NCI-H510A treated with DMSO at 0.1 percent for 48 hours (cell line): ENCODE results near the gene HPRT1.

Experiments
- DNase-seq: peaks from one replicate; lab custom pipeline; 2025; lab: John Stamatoyannopoulos, UW

Gene HPRT1

DNA sequence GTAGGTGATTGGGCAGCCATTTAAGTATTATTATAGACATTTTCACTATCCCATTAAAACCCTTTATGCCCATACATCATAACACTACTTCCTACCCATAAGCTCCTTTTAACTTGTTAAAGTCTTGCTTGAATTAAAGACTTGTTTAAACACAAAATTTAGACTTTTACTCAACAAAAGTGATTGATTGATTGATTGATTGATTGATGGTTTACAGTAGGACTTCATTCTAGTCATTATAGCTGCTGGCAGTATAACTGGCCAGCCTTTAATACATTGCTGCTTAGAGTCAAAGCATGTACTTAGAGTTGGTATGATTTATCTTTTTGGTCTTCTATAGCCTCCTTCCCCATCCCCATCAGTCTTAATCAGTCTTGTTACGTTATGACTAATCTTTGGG is 16.3 kb downstream of the HPRT1 start:
- no peak for DNase-seq

DNA sequence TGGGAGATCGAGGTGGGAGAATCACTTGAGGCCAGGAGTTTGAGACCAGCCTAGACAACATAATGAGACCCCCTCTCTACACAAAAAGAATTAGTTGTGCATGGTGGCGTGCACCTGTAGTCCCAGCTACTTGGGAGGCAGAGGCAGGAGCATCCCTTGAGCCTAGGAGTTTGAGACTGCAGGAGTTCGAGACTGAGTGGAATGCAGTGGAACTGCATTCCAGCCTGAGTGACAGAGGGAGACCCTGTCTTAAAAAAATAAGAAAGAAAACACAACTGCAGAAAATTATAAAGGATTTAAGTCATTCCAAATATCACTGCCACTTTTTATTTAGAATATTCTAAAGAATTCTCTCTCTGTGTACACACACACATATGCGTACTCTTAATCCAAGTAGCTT is 18.4 kb downstream of the HPRT1 start:
- DNase-seq, result no peak

DNA sequence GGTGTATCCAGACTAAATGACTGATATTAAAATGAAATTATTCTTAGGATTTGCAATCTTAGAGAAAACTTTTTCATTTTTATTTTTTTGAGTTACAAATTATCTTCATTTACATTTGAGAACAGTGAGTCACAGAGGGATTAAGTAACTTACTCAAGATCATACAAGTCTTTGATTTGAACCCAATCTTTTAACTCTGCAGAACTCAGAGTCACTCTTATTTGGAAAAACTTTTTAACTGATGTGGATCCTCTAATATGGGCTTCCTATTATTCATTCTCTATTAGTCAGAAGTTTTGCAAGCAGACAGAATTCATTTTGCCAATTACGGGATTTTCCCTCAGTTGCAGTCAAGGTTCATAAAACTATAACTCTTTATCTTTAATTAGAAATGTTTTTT is 20.1 kb downstream of the HPRT1 start:
- no peak for DNase-seq

DNA sequence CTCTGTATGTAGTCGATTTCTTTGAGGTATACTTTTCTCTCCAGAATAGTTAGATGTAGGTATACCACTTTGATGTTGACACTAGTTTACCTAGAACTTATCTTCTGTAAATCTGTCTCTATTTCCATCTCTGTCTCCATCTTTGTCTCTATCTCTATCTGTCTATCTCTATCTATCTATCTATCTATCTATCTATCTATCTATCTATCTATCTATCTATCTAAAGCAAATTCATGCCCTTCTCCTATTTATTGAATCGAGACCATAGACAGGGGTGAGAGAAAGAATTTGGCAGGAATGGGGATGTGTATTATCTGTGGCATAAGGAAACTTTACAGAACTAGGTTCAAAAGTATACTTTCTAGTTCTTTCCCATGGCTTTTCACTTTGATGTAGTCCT is 21.4 kb downstream of the HPRT1 start:
- no peak for DNase-seq

DNA sequence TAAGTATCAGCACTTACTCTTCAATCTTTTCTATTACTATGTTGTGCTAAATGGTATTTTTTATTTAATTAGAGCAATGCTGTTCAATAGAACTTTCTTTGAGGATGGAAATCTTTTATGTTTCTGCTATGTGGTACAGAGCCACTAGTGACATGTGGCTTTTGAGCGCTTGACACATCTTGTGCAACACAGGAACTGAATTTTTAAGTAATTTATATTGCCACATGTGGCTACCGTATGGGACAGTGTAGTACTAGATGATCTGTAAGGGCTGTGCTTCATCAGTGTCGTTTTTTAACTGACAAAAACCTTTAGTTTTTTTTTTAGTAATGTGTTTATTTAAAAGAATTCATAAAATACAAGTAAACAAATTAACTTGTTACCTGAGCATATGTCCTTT is 22.4 kb downstream of the HPRT1 start:
- DNase-seq, result no peak

DNA sequence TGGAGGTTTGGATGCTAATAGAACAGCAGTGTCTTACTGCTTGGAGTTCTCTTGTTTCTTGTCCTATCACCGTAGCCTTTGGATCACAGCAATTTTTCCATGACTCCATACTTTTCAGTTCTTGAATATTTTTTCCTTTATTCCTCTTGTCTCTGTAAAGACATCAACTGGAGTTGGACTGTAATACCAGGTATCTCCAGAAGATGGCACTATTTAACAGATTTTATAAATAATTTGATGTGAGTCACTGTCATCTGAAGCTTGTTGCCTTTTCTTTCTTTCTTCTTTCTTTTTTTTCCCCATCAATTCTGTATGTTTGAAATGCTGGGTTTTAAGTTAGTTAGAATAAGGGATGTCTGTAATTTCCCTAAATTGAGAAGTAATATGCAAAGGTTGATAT is 24.1 kb downstream of the HPRT1 start:
- peak; percentile 11 for DNase-seq

DNA sequence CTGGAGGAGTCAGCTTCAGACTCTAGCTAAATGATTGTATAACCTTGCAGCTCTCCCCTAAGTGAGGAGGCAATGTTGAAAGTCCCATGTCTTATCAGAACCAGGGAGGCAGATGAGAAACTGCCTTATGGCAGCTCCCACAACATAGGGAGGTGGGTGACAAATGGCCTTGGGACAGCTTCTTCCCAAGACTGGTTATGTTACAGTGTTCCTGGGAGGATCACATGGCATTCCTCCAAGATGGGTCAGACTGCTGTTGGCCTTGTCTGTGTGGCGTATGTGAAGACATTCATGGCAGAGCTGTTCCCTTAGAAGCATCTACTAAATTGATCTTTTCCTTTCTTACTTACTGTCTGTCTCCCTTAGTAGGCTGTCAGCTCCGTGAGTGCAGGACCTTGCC is 42.0 kb downstream of the HPRT1 start:
- no peak for DNase-seq

DNA sequence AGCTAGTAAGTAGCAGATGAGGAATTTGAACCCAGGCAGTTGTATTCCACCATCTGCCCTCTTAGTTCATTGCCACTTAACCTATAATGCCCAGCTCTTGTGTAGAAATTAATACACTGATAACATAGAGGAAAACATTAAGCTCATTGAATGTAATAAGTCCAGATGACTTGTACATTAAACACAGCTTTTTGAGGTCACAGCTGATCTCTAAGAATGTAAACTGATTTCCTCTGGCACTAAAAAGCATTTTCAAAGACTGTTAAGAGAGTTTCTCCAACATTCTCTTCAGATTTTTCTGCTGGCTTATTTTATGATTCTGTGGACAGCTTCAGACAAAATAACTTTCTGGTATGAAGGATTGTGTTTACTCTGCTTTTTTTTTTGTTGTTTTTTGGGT is 42.7 kb downstream of the HPRT1 start:
- no peak for DNase-seq

DNA sequence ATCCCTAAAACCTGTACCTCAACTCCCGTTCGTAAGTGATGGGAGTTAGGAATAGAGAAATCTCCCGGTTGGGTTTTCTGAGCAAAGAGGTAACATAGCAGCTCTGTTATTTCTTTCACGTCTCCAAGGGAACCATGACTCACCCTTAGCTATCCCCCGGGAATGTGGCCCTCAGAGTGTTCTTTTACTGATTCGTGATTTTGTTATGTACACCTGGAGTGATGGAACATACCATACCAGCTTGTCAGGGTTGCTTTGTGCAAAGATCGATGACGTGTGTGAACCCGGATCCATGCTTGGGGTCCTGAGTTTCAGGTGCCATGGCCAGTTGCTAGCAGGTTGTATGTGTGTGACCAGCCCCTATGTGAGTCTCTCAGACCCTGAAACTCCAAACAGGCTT is 52.6 kb downstream of the HPRT1 start:
- DNase-seq, result no peak

DNA sequence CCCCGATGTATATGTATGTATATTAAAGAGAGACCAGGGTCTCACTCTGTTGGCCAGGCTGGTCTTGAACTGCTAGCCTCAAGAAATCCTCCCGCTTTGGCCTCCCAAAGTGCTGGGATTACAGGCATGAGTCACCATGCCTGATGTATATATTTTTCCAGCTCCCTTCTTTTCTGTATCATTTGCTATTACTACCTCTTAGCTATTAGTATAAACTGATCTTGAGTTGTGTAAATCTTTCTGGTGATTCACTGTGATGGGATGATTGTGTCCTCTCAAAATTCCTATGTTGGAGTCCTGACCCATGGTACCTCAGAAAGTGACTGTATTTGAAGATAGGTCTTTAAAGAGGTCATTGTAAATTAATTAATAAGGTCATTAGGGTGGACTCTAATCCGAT is 53.1 kb downstream of the HPRT1 start:
- DNase-seq, result no peak

DNA sequence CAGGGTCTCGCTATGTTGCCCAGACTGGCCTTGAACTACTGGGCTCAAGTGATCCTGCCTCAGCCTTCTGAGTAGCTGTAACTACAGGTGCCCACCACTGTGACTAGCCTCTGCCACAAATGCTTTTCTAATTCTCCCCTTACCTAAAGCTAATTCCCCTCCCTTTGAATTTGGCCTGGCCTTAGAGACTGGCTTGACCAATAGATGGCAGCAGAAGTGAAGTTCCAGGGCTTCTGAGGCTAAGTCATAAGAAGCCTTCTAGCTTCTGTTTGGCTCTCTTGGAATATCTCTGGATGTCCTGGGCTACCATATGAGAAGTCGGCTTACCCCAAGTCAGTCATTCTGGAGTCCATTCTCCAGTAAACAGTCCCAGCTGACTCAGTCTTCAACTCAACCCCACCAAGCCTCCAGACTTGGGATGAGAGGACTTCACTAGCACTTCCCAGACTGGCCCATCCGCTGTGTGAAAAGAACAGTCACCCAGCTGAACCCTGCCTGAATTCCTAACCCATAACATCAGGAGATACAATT is 61.0 kb downstream of the HPRT1 start:
- DNase-seq, result peak; percentile 49

DNA sequence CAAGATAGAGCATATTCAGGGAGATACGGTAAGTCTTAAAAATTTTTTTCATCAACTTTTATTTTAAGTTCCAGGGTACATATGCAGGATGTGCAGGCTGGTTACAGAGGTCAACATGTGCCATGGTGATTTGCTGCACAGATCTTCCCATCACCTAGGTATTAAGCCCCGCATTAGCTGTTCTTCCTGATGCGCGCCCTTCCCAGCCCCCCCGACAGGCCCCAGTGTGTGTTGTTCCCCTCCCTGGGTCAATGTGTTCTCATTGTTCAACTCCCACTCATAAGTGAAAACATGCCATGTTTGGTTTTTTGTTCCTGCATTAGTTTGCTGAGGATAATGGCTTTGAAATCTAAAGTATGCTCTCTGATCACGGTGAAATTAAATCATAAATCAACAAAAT is 64.2 kb downstream of the HPRT1 start:
- DNase-seq, result no peak

DNA sequence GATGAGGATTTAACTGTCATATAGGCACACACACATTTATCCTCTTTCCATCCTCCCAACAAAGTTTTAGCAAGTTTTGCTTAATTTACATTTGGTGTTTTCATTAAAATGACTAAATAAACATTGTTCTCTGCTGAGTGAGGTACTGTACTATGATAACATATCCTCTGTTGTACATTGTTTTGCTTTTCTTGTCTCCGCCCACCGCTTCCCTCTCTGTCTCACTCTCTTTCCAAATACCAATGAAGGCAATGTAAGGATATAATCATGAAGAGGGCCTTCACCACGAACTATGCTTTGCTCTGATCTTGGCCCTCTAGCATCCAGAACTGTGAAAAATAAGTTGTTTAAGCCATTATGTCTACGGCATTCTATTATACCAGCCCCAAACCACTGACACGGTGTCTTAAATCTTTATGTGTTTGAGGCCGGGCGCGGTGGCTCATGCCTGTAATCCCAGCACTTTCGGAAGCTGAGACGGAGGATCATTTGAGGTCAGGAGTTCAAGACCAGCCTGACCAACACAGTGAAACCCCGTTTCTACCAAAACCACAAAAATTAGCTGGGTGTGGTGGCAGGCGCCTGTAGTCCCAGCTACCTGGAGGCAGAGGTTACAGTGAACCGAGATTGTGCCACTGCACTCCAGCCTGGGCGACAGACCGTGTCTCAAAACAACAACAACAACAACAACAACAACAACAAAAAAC is 65.3 kb downstream of the HPRT1 start:
- DNase-seq, result no peak

DNA sequence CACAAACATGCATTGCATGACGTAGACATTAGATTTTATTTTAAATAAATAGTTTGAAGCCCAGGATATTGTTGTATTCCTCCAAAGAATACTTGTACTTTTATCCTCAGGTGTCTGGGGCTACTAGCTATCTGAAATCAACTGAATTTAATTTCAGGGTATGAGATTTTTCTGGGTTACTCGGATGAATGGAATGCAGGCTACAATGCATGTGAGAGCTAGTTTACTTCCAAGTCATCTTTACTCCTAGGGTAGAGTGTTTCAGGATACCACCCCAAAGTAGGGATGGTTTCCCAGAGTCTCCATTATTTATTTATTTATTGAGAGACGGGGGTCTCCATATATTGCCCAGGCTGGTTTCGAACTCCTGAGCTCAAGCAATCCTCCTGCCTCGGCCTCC is 66.4 kb downstream of the HPRT1 start:
- DNase-seq, result no peak

DNA sequence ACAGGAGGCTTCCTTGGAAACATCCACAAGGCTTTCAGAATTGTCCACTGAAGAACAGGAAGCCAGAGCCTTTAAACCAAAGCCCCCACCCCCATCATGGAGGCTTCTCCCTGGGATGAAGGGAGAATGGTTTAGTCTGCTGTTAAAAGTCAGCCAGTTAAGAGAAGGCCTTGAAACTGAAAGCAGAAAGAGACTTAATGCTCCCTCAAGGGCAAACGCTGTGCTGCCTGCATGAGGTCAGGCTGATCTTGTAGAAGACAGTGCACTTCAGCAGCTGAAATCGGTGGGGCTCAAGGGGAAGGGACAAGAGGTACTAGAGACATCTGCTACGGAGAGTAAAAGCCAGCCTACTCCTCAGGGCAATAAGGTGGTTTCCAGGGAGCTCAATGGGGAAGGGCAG is 69.0 kb downstream of the HPRT1 start:
- no peak for DNase-seq

DNA sequence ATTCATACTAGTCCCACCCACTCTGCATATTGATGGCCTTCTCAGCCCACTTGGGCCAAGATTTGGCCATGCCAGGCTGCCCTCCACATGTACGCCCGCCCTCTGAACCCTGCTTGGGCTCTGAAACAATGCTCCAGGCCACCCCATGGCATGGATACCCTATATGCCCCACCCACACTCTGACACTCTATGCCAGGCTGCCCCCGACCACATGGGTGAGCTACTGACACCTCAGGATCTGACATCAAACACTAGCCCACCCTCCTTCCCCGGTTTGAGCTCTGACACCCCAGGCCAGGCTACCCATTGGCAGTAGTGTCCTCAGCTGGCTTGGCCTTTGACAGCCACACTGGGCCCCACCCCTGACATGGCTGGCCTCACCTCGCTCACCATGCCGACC is 69.5 kb downstream of the HPRT1 start:
- no peak for DNase-seq

DNA sequence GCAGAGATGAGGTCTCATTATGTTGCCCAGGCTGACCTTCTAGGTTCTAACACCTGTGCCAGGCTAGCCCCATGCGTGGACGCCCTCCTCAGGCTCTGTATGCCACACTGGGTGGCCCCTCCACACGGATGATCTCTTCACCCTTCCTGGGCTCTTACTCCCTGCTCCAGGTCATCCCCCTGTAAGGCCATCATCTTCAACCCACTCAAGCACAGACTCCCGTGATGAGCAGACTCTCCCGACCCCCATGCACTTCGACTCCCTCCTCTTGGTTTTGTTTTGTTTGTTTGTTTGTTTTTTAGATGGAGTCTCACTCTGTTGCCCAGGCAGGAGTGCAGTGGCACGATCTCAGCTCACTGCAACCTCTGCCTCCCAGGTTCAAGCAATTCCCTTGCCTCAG is 70.9 kb downstream of the HPRT1 start:
- DNase-seq, result no peak

DNA sequence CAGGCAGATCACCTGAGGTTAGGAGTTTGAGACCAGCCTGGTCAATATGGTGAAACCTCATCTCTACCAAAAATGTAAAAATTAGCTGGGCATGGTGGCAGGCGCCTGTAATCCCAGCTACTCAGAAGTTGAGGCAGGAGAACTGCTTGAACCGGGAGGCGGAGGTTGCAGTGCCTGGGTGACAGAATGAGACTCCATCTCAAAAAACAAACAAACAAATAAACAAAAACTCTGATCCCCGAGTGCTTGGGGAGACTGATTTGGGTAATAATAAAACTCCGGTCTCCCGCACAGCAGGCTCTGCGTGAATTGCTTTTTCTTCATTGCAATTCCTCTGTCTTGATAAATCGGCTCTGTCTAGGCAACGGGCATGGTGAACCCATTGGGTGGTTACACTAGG is 73.4 kb downstream of the HPRT1 start:
- DNase-seq, result no peak

DNA sequence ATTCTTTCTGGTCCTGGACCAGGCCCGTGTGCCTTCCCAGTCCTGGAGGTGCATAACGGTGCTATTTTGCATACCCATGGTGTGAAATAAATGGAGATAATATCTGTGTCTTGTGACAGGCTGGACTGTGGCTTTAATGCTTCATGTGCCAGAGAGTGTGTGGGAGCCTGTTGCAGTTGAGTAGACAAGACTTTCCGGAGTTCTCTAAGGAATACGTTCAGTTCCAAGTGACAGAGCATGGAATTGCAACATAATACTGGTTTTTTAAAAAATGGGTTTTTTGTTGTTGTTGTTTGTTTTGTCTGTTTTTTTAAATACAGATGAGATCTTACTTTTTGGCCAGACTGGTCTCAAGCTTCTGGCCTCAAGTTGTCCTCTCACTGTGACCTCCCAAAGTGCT is 74.0 kb downstream of the HPRT1 start:
- no peak for DNase-seq

DNA sequence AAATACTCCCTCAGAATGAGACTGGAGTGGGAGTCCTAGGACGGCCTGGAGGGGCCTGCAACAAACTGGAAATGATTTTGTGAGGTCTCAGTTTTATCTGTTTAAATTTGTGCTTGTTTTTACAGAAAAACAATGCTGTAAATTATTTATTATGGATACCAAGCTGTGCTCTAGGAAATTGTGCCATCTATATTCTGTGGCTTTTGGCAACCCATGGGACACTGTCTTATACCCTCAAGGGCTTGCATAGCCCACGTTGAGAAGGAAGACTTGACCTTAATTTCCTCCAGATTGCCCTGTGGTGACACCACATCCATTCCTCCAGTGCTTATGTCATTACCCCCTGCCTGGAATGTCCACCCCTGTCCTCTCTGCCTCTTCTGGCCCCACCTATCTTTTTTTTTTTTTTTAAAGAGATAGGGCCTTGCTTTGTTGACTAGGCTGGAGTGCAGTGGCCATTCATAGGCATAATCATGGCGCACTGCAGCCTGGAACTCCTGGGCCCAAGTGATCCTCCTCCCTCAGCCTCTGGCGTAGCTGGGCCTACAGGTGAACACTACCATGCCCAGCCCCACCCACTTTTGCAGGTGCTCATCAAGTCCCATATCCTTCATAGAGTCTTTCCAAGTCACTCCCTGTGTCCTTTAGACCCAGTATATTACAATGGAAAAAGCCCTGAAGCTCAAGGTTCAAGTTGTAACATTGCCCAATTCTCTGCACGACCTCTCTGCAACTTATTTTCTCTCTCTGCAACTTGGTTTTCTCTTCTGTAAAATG is 77.4 kb downstream of the HPRT1 start:
- DNase-seq, result no peak

DNA sequence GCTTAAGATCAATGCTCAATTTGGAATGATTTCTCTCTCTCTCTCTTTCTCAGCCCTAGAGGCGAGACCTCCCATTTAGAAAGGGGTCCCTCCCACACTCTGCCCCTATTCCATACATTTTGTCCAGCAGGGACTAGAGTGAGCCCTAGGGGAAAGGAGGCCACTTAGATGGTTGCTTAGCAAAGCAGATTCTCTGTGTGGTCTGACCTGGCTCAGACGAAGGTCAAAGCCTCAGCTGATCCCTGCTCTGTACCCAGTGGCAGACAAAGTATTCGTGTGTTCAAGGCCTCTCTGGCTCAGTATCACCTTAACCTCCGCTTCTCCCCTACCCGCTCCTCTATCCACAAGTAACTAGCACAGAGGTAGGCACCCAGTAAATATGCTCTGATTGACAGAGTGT is 78.4 kb downstream of the HPRT1 start:
- DNase-seq, result no peak

DNA sequence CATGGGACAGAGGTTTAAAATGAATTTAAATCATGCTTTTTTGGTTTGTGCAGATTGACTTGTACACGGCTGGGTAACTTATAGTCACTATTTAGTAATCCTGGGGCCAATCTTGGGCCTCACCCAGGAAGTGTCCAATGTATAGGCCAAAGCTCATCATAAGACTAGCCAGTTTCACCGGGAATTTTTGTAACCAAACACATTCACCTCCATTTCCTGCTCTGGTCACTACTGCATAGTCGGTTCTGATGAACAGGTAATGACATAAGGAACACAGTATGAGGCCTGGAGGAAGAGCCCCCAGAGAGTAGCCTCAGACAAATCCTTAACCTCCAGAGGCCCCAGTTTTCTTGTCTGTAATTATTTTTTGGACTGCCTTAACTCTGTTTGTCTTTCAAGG is 81.9 kb downstream of the HPRT1 start:
- no peak for DNase-seq

DNA sequence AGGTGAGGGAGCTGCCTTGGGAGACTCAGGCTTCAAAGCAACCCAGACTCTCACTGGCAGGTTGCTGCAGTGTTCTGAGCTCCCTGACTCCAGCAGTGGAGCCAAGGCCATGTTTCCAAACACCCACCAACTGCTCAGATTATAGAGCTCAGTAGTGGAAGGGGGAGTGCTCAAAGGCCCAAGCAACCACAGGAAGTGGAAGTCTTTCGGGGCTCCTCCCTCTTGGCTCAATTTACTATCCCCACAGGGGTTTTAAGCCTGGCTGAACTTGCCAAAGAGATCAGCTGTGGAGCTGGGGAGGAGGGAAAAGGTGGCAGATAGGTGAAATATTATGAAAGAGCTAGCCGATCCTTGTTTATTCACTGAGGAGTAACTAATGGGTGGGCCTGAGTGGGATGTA is 82.5 kb downstream of the HPRT1 start:
- DNase-seq, result no peak

DNA sequence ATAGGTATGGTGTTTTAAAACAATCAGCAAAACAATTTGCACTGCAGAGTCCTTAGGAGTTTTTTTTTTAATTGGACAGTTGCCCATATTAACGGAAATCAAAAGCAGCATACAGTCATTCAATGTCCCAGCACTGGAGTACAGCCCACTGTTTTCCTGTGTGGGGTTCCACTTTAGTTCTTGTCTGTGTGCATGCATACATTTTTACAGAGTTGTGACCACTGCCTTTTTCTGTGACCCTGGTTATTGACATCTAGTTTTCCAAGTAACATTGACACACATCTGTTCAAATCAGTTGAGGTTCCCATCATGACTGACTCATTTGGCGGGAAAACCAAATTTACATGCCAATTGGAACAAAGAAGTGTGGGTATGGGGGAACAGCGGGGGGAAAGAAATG is 83.3 kb downstream of the HPRT1 start:
- no peak for DNase-seq
